Keratinocyte (primary cell): Measurements from ENCODE around the gene IRX5. TPM values are rescaled to one million over a fixed set of nuclear protein-coding genes. Genes with fewer than 3 reads are reported as not detected.

Experiments used
- DNase-seq: peaks from one replicate; pipeline ENCODE4 v3.0.0-alpha.2; 2011; ENCODE audit warnings: low read depth, missing footprints, low spot score
- FAIRE-seq: peaks from 2 replicates; lab custom pipeline; 2011; peaks lifted over from hg19 to GRCh38; lab: Jason Lieb, UNC
- H2AFZ ChIP-seq: 2 replicates; pipeline ENCODE4 v1.6.0; 2012; ENCODE audit warnings: low read length, control low read depth, inconsistent platforms; ENCODE audit not compliant: control insufficient read depth
- H3K27ac ChIP-seq: 2 replicates; pipeline ENCODE4 v1.5.1; 2011; ENCODE audit warnings: low read length; ENCODE audit not compliant: control insufficient read depth, insufficient read depth
- H3K27me3 ChIP-seq: 3 replicates; pipeline ENCODE4 v1.6.0; 2011; ENCODE audit warnings: low read length; ENCODE audit not compliant: control insufficient read depth, insufficient read depth; ENCODE audit errors: extremely low read depth
- H3K36me3 ChIP-seq, 2 experiments: 2 replicates in 1 of 2; 3 replicates in 1 of 2; pipeline ENCODE4 v1.5.1; 2011; ENCODE audit warnings: low read length in 2 of 2, mild to moderate bottlenecking in 1 of 2; ENCODE audit not compliant: control insufficient read depth in 2 of 2, insufficient read depth in 2 of 2; ENCODE audit errors: extremely low read depth in 1 of 2
- H3K4me1 ChIP-seq: 3 replicates; pipeline ENCODE4 v1.5.1; 2011; ENCODE audit warnings: low read length; ENCODE audit not compliant: control insufficient read depth, insufficient read depth; ENCODE audit errors: extremely low read depth
- H3K4me2 ChIP-seq: 3 replicates; pipeline ENCODE4 v1.6.0; 2011; ENCODE audit warnings: low read depth, low read length; ENCODE audit not compliant: control insufficient read depth, insufficient read depth; ENCODE audit errors: extremely low read depth
- H3K4me3 ChIP-seq, 3 experiments: fragments of 200-600 bp in 1 of 3; sonication (generic) in 1 of 3; 2 replicates in 2 of 3; 3 replicates in 1 of 3; pipeline ENCODE4 v1.5.1; 2011 to 2016; ENCODE audit warnings: low read length in 3 of 3, mild to moderate bottlenecking in 3 of 3, control low read depth in 2 of 3, inconsistent platforms in 1 of 3, low read depth in 1 of 3, mixed read lengths in 1 of 3, mixed run types in 1 of 3, moderate library complexity in 1 of 3; ENCODE audit not compliant: control insufficient read depth in 2 of 3, insufficient read depth in 2 of 3; ENCODE audit errors: extremely low read depth in 1 of 3
- H3K79me2 ChIP-seq: 2 replicates; pipeline ENCODE4 v1.6.0; 2012; ENCODE audit warnings: low read length; ENCODE audit not compliant: control insufficient read depth, insufficient read depth
- H3K9ac ChIP-seq: 3 replicates; pipeline ENCODE4 v1.6.0; 2011; ENCODE audit warnings: low read length; ENCODE audit not compliant: control insufficient read depth, insufficient read depth; ENCODE audit errors: extremely low read depth
- H3K9me1 ChIP-seq: 3 replicates; pipeline ENCODE4 v1.6.0; 2011; ENCODE audit warnings: low read length; ENCODE audit not compliant: control insufficient read depth, insufficient read depth; ENCODE audit errors: extremely low read depth
- H3K9me3 ChIP-seq: 2 replicates; pipeline ENCODE4 v1.5.1; 2012; ENCODE audit warnings: low read depth, low read length; ENCODE audit not compliant: control insufficient read depth
- H4K20me1 ChIP-seq: 3 replicates; pipeline ENCODE4 v1.6.0; 2011; ENCODE audit warnings: low read length; ENCODE audit not compliant: control insufficient read depth, insufficient read depth; ENCODE audit errors: extremely low read depth
- CTCF ChIP-seq, 3 experiments: IDR thresholded peaks in 1 of 3; conservative IDR thresholded peaks in 1 of 3; optimal IDR thresholded peaks in 1 of 3; 2 replicates in 2 of 3; 3 replicates in 1 of 3; pipeline versions ENCODE3 to v1.5.1; 2011; ENCODE audit warnings: low read length in 3 of 3, mild to moderate bottlenecking in 3 of 3, moderate library complexity in 2 of 3, control low read depth in 1 of 3, inconsistent platforms in 1 of 3; ENCODE audit not compliant: insufficient read depth in 2 of 3; ENCODE audit errors: extremely low read depth in 1 of 3
- EZH2 ChIP-seq: IDR thresholded peaks from one replicate; pipeline ENCODE4 v1.6.1; 2012; ENCODE audit warnings: inconsistent platforms, mild to moderate bottlenecking, low read length, moderate library complexity
- dilution Hi-C: fragments of 300-500 bp; cut with MboI; formaldehyde crosslinking; loops from one replicate; pipeline ENCODE4 v1.7.0; 2020; ENCODE audit warnings: low sequenced_read_pairs; ENCODE audit not compliant: extremely low pct_ligation_motif_present
- polyA plus RNA-seq, 5 experiments: library from polyadenylated mRNA; depleted of rRNA in 3 of 5; stranded (reverse) in 3 of 5; stranded (forward) in 1 of 5; unstranded in 1 of 5; fragments of >200 nt; gene quantifications; 1 replicate in 1 of 5; 2 replicates in 3 of 5; 3 replicates in 1 of 5; pipeline versions ENCODE4 v1.2.1 to v1.2.3, GENCODE V29; 2011 to 2012; ENCODE audit warnings: missing spikeins in 2 of 5, low read depth in 1 of 5, low replicate concordance in 1 of 5

IRX5 gene
- polyA plus RNA-seq, 1 donor (not counting 4 experiments of a cell fraction or from before 2014, with no cell fraction given), result 2.6 TPM

- H3K9ac ChIP-seq, result no peak overlapping the region
- H3K4me3 ChIP-seq, result no peak overlapping the region
- H3K27ac ChIP-seq, result no peak overlapping the region
- no peaks in the 10 kb centered on the region for H4K20me1 ChIP-seq
- FAIRE-seq (no peak), DNase-seq (no peak)
- dilution Hi-C loops, result no loop called here
- H3K9me3 ChIP-seq, result no peaks in the 10 kb centered on the region
- H3K79me2 ChIP-seq, result no peaks in the 10 kb centered on the region
- H3K4me1 ChIP-seq, result no peaks in the 10 kb centered on the region
- H3K4me2 ChIP-seq, result no peak overlapping the region
- TF ChIP-seq CTCF (optimal IDR thresholded peaks at IDR 0.05 in 1 of 3, IDR thresholded peaks at IDR 0.05 in 1 of 3, conservative IDR thresholded peaks at IDR 0.05 in 1 of 3; ENCODE audit: extremely low read depth in 1 of 3, insufficient read depth in 2 of 3, low read length in 3 of 3), result no peak
- TF ChIP-seq EZH2, result no peak
- no peak overlapping the region for H2AFZ ChIP-seq
- no peaks in the 10 kb centered on the region for H3K27me3 ChIP-seq
- H3K9me1 ChIP-seq, result no peaks in the 10 kb centered on the region
- H3K36me3 ChIP-seq, result no peaks in the 10 kb centered on the region
Observed at GRCh38 chr16:54952195-54952594, 21.5 kb downstream of the IRX5 start.

- Histone ChIP-seq H2AFZ (no peak overlapping the region), H3K27me3 (no peaks in the 10 kb centered on the region), H3K27ac (no peak overlapping the region), H3K36me3 (no peaks in the 10 kb centered on the region), H3K9me3 (no peaks in the 10 kb centered on the region), H3K79me2 (no peaks in the 10 kb centered on the region), H4K20me1 (no peaks in the 10 kb centered on the region), H3K4me3 (no peak overlapping the region), H3K4me1 (no peaks in the 10 kb centered on the region), H3K9ac (no peak overlapping the region), H3K4me2 (no peak overlapping the region), H3K9me1 (no peaks in the 10 kb centered on the region)
- dilution Hi-C loops, result no loop called here
- TF ChIP-seq EZH2 (no peak), CTCF (optimal IDR thresholded peaks at IDR 0.05 in 1 of 3, IDR thresholded peaks at IDR 0.05 in 1 of 3, conservative IDR thresholded peaks at IDR 0.05 in 1 of 3; ENCODE audit: extremely low read depth in 1 of 3, insufficient read depth in 2 of 3, low read length in 3 of 3) (no peak)
- DNase-seq (no peak), FAIRE-seq (no peak)
Observed at GRCh38 chr16:54953461-54953860, 22.8 kb downstream of the IRX5 start.
